Skin epidermis (tissue), 12 donors: ENCODE results near the gene ALPK1.
A peak's percentile ranks its signal among the peaks of the same experiment; 100 is the strongest.

ENCODE experiments used
- H3K27ac ChIP-seq, 21 experiments: fragments of 200-600 bp; sonication (generic) in 11 of 21; one replicate each; pipeline ENCODE4 v1.5.0; 2020; ENCODE audit warnings: mild to moderate bottlenecking in 3 of 21, inconsistent platforms in 2 of 21, moderate library complexity in 2 of 21
- H3K4me3 ChIP-seq, 7 experiments: fragments of 200-600 bp; sonication (generic) in 2 of 7; one replicate each; pipeline ENCODE4 v1.5.0; 2020; ENCODE audit warnings: inconsistent platforms in 2 of 7, mild to moderate bottlenecking in 2 of 7, moderate library complexity in 1 of 7

The ALPK1 gene

GRCh38 chr4:112321776-112322684 lies 24.9 kb downstream of the ALPK1 start:
- Histone ChIP-seq H3K27ac (no peak overlapping the region), H3K4me3 (no peak overlapping the region)

DNA sequence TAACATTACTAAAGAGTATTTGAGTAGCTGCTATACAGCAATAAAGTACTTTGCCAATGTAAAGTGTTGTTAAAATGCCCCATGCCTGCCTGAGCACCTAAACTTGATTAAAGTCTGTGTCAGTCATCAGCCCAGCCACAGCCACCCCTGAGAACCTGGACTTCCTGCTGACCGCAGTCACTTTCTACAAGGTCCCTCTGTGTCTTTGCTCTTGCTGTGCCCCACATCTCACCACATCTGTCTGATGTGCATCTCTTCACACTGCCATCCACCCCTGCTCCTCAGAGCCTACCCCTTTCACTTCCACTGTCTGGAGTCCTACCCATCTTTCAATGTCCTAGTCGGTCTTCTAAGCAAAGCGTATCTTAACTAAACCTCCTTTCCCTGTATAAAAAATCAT lies 25.7 kb downstream of the ALPK1 start:
- no peak overlapping the region for H3K4me3 ChIP-seq

DNA sequence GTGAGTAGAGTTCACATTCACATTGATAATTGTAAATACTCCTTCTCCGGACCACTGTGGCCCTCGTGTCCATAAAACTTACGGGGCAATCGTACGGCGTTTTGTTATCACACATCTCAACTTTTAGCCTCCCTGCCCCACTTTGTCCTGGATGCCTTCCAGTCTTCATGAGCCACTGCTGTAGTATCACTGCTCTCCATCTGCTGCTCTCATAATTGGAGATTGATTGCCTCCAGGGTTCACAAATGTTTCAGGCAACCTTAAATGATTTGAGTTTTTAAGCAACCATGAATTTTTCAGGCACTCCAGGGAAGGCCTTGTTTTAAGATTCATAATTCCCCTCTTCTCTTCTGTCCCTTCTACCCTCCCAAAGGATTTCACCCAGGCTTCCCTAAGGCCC lies 28.4 kb downstream of the ALPK1 start:
- Histone ChIP-seq H3K4me3 (no peak overlapping the region), H3K27ac (no peak overlapping the region)

More for the DNA sequence above, 25.7 kb downstream of the ALPK1 start:
- H3K27ac ChIP-seq: no peak overlapping the region

GRCh38 chr4:112327965-112328733 lies 31.0 kb downstream of the ALPK1 start:
- no peak overlapping the region for H3K4me3 ChIP-seq
- H3K27ac ChIP-seq: no peak overlapping the region

DNA sequence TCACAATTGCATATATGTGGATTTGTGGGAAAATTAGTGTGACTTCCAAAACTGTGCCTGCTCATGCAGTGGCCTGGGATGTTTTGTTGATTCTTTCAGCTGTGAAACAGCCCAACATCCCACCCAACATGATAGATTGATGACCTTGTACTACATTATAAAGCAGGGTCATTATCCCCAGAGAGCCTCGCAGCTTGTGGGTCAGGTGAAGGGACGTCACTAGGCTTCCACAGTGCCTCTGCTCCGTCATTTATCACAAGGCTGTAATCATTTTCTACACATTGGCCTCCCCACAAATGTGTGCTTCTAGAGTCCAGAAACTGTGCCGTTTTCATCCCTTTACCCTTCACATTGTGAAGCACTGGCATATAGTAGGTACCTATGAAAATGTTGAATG lies 31.6 kb downstream of the ALPK1 start:
- H3K27ac ChIP-seq: no peak overlapping the region
- no peak overlapping the region for H3K4me3 ChIP-seq

GRCh38 chr4:112329672-112330375 lies 32.7 kb downstream of the ALPK1 start:
- no peak overlapping the region for H3K27ac ChIP-seq

GRCh38 chr4:112330921-112331320 lies 33.8 kb downstream of the ALPK1 start:
- H3K4me3 ChIP-seq: no peak overlapping the region
- H3K27ac ChIP-seq: no peak overlapping the region

More at GRCh38 chr4:112329672-112330375, 32.7 kb downstream of the ALPK1 start:
- H3K4me3 ChIP-seq: no peak overlapping the region

GRCh38 chr4:112332398-112332797 lies 35.2 kb downstream of the ALPK1 start:
- H3K27ac ChIP-seq: no peak overlapping the region
- H3K4me3 ChIP-seq: no peak overlapping the region

DNA sequence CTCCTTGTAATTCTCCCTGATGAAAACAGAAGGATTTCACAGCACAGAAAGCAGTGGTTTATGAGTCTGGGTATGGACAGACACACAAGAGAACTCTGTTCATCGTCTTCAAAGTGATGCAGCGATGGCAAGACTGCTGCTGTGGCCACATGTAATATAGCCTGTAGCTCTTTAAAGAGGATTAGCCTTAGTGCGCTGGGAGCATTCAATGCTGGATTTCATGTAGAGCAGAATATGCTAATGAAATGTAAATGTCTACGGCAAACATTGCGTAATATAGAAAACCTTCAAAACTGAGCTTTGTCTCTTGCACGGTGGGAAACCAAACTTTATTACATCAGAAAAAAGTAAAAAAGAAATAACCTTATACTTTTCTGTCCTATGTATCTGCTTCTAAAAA lies 42.9 kb downstream of the ALPK1 start:
- Histone ChIP-seq H3K4me3 (no peak overlapping the region), H3K27ac (no peak overlapping the region)

- Histone ChIP-seq H3K4me3 (no peak overlapping the region), H3K27ac (no peak overlapping the region)
These were observed 43.9 kb downstream of the ALPK1 start for GRCh38 chr4:112341033-112341432.

DNA sequence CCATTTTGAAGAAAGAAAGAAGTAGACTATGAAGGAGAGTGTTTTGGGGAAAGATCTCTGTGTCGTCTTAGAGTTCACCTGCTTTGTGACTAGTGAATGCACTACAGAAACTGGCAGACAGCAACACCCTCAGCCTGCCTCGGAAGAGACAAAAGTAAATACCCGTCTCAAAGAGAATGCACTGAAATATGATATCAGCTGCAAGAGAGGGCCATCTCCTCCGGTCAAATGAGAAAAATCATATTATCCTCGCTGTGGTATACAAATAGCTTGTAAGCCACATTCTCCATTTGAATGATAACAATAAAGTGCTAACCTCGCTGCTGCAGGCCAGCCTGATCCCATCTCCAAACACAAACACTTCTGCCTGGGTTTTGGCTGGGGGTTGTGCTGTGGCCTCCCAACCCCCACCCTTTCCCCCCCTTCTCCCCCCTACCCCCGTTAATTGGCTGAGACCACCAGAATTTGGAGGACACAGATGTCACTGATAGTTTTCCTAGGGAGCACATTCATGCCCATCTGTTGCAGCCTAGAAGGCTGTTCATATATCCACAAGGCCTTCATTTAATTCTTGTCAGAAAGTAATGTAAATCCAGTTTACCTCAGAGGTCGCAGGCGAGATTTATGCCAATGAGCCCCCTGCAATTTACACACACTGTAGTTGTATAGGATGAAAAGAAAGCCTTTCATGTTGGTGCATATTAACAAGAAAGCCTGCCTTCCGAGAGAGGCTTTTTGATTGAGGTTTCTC lies 46.3 kb downstream of the ALPK1 start:
- H3K4me3 ChIP-seq: no peak overlapping the region
- no peak overlapping the region for H3K27ac ChIP-seq

DNA sequence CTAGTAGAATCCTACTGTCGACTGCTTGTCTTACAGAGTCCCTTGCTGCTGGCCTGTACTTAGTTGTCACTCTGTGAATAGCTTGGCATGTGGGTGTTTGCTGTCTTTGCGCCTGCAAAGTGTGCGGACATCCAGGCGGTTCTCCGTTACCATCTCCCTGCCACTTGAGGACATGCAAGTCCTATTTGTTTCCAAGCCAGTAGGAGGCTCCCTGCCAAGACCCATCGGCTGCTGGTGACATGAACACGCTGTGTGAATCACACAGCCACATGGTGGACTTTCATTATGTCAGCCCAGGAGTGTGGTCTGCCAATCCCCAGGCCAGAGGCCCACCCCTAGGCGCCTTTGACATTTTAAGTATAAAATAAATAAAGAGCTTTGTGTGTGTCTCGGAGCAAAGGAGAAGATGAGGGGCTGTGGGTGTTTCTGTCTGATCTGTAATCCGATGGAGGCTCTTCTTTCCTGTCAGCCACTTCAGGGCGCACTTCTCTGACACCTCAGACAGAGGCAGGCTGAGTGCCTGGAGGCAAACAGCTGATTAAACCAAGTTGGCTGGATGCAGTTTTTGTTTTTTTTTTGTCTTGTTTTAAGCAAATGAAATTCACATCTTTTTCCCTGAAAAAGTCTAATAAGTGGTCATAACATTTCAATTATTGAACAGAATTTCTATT lies 51.5 kb downstream of the ALPK1 start:
- H3K27ac ChIP-seq: peak overlapping the region in 1 of 21 experiments; percentile 28
- H3K4me3 ChIP-seq: no peak overlapping the region

DNA sequence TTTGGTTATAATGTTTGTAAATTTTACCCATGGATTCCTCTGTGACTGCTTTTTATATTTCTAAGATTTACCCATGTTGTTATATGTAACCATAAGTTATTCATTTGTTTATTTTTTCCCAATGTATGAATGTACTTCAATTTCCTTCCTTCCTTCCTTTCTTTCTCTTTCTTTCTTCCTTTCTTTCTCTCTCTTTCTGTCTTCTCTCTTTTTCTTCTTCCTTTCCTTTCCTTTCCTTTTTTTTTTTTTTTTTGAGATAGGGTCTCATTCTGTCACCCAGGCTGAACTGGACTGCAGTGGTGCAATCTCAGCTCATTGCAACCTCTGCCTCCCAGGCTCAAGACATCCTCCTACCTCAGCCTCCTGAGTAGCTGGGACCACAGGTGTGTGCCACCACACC lies 55.6 kb downstream of the ALPK1 start:
- Histone ChIP-seq H3K27ac (no peak overlapping the region), H3K4me3 (no peak overlapping the region)

GRCh38 chr4:112355662-112356061 lies 58.5 kb downstream of the ALPK1 start:
- H3K4me3 ChIP-seq: no peak overlapping the region
- no peak overlapping the region for H3K27ac ChIP-seq

- no peak overlapping the region for H3K4me3 ChIP-seq
- no peak overlapping the region for H3K27ac ChIP-seq
These were observed 60.3 kb downstream of the ALPK1 start for GRCh38 chr4:112357453-112357852.

DNA sequence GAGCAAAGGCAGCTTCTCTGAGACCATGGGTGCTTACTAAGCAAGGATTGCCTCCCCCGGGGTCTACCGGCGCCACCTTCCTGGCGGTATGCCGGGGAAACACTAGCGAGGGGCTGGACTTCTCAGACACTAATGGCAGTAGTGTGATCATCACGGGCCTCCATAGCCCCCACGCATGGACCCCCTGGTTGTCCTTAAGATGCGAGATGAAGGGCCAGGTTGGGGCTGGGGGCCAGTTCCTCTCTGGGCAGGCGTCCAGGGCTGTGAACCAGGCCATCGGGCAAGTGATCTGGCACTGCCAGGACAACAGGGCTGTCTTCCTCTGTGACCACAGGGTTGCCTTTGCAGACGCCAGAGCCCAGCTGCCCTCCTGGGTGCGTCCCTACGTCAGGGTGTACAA lies 60.7 kb downstream of the ALPK1 start:
- no peak overlapping the region for H3K4me3 ChIP-seq
- H3K27ac ChIP-seq: no peak overlapping the region

DNA sequence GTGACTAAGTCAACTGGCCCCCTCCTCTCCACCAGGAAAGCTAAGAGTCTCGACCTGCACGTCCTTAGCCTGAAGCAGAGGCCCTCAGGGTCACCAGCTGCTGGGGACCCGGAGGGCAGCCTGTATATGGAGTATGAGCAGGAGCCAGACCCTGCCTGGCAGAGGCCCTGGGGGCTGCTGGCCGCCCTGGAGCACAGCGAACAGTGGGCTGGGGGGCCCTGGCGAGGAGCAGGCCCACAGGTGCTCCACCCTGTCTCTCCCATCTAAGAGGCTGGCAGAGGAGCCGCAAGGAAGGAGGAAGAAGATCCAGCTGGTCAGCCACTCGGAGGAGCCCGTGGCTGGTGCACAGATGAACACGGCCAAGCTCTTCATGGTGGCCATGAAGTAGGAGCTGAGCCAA lies 61.2 kb downstream of the ALPK1 start:
- Histone ChIP-seq H3K27ac (no peak overlapping the region), H3K4me3 (no peak overlapping the region)

DNA sequence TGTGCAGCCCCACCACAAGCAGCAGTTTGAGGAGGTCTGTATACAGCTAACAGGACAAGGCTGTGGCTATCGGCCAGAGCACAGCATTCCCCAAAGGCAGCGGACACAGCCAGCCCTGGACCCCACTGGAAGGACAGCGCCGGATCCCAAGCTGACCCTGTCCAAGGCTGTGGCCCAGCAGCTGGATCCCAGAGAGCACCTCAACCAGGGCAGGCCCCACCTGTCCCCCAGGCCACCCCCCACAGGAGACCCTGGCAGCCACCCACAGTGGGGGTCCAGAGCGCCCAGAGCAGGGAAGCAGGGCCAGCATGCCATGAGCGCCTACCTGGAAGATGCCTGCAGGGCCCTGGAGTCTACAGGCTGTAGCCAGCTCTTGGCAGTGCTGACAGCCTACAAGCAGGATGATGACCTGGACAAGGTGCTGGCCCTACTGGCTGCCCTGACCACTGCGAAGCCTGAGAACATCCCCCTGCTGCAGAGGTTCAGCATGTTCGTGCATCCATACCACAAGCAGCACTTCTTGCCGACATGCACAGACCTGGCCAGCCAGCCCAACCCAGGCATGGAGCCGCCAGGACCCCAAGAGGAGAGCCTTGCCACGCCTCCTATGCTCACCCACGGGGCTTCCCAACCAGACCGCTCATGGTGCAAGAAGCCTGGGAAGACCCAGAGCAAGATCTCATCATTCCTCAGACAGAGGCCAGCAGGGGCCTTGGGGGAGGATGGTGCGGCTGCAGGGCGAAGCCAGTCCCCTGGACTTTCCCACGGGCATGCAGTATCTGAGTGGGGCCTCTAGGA lies 62.0 kb downstream of the ALPK1 start:
- no peak overlapping the region for H3K4me3 ChIP-seq
- no peak overlapping the region for H3K27ac ChIP-seq
